ENCODE data around the gene PTBP1. TPM values are rescaled to one million over a fixed set of nuclear protein-coding genes. Genes with fewer than 3 reads are reported as not detected.

The PTBP1 gene
- total and polyA plus RNA-seq, 9 of the 15 experiments (the other 6 are each of a cell fraction or from before 2014, with no cell fraction given): 14.0 to 759 (median 234) TPM

DNA sequence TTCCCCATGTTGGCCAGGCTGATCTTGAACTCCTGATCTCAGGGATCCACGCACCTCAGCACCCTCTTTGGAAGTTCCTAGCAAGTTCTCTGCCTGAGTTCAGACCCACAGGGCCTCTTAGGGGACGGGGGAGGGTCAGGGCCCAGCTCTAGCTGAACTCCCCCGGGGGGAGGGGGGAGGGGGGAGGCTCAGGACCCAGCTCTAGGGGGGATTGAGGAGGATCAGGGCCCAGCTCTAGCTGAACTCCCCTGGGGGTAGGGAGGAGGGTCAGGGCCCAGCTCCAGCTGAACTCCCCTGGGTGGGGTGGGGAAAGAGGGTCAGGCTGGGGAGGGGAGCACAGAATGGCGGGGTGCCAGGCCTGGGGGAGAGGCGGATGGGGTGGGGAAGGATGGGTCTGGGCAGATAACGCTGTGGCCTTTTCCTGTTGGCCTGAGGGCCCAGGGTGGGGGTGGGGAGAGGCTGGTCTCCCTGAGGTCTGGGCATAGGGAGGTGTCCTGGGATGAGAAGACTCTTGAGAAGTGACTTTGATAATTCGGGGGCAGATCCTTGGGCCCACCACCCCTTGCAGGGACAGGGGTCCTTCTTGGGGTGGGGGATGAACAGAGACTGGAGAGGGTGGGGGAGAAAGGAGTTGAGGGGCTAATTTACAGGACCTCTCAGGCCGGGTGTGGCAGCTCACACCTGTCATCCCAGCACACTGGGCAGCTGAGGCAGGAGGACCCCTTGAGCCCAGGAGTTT lies 5.5 kb upstream of the PTBP1 start (continued):
- TF ChIP-seq, protein P1, sequence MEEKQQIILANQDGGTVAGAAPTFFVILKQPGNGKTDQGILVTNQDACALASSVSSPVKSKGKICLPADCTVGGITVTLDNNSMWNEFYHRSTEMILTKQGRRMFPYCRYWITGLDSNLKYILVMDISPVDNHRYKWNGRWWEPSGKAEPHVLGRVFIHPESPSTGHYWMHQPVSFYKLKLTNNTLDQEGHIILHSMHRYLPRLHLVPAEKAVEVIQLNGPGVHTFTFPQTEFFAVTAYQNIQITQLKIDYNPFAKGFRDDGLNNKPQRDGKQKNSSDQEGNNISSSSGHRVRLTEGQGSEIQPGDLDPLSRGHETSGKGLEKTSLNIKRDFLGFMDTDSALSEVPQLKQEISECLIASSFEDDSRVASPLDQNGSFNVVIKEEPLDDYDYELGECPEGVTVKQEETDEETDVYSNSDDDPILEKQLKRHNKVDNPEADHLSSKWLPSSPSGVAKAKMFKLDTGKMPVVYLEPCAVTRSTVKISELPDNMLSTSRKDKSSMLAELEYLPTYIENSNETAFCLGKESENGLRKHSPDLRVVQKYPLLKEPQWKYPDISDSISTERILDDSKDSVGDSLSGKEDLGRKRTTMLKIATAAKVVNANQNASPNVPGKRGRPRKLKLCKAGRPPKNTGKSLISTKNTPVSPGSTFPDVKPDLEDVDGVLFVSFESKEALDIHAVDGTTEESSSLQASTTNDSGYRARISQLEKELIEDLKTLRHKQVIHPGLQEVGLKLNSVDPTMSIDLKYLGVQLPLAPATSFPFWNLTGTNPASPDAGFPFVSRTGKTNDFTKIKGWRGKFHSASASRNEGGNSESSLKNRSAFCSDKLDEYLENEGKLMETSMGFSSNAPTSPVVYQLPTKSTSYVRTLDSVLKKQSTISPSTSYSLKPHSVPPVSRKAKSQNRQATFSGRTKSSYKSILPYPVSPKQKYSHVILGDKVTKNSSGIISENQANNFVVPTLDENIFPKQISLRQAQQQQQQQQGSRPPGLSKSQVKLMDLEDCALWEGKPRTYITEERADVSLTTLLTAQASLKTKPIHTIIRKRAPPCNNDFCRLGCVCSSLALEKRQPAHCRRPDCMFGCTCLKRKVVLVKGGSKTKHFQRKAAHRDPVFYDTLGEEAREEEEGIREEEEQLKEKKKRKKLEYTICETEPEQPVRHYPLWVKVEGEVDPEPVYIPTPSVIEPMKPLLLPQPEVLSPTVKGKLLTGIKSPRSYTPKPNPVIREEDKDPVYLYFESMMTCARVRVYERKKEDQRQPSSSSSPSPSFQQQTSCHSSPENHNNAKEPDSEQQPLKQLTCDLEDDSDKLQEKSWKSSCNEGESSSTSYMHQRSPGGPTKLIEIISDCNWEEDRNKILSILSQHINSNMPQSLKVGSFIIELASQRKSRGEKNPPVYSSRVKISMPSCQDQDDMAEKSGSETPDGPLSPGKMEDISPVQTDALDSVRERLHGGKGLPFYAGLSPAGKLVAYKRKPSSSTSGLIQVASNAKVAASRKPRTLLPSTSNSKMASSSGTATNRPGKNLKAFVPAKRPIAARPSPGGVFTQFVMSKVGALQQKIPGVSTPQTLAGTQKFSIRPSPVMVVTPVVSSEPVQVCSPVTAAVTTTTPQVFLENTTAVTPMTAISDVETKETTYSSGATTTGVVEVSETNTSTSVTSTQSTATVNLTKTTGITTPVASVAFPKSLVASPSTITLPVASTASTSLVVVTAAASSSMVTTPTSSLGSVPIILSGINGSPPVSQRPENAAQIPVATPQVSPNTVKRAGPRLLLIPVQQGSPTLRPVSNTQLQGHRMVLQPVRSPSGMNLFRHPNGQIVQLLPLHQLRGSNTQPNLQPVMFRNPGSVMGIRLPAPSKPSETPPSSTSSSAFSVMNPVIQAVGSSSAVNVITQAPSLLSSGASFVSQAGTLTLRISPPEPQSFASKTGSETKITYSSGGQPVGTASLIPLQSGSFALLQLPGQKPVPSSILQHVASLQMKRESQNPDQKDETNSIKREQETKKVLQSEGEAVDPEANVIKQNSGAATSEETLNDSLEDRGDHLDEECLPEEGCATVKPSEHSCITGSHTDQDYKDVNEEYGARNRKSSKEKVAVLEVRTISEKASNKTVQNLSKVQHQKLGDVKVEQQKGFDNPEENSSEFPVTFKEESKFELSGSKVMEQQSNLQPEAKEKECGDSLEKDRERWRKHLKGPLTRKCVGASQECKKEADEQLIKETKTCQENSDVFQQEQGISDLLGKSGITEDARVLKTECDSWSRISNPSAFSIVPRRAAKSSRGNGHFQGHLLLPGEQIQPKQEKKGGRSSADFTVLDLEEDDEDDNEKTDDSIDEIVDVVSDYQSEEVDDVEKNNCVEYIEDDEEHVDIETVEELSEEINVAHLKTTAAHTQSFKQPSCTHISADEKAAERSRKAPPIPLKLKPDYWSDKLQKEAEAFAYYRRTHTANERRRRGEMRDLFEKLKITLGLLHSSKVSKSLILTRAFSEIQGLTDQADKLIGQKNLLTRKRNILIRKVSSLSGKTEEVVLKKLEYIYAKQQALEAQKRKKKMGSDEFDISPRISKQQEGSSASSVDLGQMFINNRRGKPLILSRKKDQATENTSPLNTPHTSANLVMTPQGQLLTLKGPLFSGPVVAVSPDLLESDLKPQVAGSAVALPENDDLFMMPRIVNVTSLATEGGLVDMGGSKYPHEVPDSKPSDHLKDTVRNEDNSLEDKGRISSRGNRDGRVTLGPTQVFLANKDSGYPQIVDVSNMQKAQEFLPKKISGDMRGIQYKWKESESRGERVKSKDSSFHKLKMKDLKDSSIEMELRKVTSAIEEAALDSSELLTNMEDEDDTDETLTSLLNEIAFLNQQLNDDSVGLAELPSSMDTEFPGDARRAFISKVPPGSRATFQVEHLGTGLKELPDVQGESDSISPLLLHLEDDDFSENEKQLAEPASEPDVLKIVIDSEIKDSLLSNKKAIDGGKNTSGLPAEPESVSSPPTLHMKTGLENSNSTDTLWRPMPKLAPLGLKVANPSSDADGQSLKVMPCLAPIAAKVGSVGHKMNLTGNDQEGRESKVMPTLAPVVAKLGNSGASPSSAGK (IDR thresholded peaks at IDR 0.05): no peak
- TF ChIP-seq ZBTB7A (IDR thresholded peaks at IDR 0.05; ENCODE audit: borderline replicate concordance, control insufficient read depth, low read depth, low read length): peak; percentile 99
- TF ChIP-seq MAFG (tag; conservative IDR thresholded peaks at IDR 0.05): no peak
- TF ChIP-seq, protein P2, sequence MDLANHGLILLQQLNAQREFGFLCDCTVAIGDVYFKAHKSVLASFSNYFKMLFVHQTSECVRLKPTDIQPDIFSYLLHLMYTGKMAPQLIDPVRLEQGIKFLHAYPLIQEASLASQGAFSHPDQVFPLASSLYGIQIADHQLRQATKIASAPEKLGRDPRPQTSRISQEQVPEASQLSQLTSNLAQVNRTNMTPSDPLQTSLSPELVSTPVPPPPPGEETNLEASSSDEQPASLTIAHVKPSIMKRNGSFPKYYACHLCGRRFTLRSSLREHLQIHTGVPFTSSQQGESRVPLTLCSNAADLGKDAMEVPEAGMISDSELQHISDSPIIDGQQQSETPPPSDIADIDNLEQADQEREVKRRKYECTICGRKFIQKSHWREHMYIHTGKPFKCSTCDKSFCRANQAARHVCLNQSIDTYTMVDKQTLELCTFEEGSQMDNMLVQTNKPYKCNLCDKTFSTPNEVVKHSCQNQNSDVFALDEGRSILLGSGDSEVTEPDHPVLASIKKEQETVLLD (IDR thresholded peaks at IDR 0.05): peak; percentile 47; the same call in 1 of the 2 replicates
- TF ChIP-seq, protein P3, sequence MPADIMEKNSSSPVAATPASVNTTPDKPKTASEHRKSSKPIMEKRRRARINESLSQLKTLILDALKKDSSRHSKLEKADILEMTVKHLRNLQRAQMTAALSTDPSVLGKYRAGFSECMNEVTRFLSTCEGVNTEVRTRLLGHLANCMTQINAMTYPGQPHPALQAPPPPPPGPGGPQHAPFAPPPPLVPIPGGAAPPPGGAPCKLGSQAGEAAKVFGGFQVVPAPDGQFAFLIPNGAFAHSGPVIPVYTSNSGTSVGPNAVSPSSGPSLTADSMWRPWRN (IDR thresholded peaks at IDR 0.05; ENCODE audit: low read depth): 0 out of 2 replicates have a peak, but pooled peaks have one; percentile 19
- TF ChIP-seq, protein P4, sequence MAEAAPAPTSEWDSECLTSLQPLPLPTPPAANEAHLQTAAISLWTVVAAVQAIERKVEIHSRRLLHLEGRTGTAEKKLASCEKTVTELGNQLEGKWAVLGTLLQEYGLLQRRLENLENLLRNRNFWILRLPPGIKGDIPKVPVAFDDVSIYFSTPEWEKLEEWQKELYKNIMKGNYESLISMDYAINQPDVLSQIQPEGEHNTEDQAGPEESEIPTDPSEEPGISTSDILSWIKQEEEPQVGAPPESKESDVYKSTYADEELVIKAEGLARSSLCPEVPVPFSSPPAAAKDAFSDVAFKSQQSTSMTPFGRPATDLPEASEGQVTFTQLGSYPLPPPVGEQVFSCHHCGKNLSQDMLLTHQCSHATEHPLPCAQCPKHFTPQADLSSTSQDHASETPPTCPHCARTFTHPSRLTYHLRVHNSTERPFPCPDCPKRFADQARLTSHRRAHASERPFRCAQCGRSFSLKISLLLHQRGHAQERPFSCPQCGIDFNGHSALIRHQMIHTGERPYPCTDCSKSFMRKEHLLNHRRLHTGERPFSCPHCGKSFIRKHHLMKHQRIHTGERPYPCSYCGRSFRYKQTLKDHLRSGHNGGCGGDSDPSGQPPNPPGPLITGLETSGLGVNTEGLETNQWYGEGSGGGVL (CRISPR knock-in tag; IDR thresholded peaks at IDR 0.05): no peak
- TF ChIP-seq EWSR1 (IDR thresholded peaks at IDR 0.05; ENCODE audit: borderline replicate concordance, low read depth, partially characterized antibody): no peak
- TF ChIP-seq KLF1 (tag; IDR thresholded peaks at IDR 0.05): no peak
- TF ChIP-seq NR2C2 (CRISPR knock-in tag; IDR thresholded peaks at IDR 0.05): no peak
- TF ChIP-seq NR2C2 (tag; IDR thresholded peaks at IDR 0.05): peak; percentile 76
- TF ChIP-seq SPI1 (IDR thresholded peaks at IDR 0.05; ENCODE audit: borderline replicate concordance, low read depth, low read length): no peak

Data from K562 (cell line).